ENCODE measurements around the gene MED16. TPM values are rescaled to one million over a fixed set of nuclear protein-coding genes. Genes with fewer than 3 reads are reported as not detected.
A peak's percentile ranks its signal among the peaks of the same experiment; 100 is the strongest.
"Not testable (repeated sequence)": the region's sequence is repeated elsewhere in the genome, so short reads cannot be mapped to it uniquely, and the experiment has no call there.

Gene MED16
- polyA plus RNA-seq, 1 donor = 49.8 TPM

GRCh38 chr19:852136-853013 lies 40.6 kb downstream of the MED16 start, which contains the start of gene ELANE:
Gene ELANE, plus strand, starts transcription at chr19:852303. Its CDS starts 26 bp downstream, at chr19:852329.
- no peak for DNase-seq

GRCh38 chr19:850979-851335 lies 42.0 kb downstream of the MED16 start:
- DNase-seq = no peak

GRCh38 chr19:850221-850978 lies 42.6 kb downstream of the MED16 start:
- peak; percentile 83 for DNase-seq

GRCh38 chr19:849195-849594 lies 43.8 kb downstream of the MED16 start:
- DNase-seq = not testable (repeated sequence)

- no peak for DNase-seq
These were observed 44.5 kb downstream of the MED16 start for GRCh38 chr19:848386-848921.

DNA sequence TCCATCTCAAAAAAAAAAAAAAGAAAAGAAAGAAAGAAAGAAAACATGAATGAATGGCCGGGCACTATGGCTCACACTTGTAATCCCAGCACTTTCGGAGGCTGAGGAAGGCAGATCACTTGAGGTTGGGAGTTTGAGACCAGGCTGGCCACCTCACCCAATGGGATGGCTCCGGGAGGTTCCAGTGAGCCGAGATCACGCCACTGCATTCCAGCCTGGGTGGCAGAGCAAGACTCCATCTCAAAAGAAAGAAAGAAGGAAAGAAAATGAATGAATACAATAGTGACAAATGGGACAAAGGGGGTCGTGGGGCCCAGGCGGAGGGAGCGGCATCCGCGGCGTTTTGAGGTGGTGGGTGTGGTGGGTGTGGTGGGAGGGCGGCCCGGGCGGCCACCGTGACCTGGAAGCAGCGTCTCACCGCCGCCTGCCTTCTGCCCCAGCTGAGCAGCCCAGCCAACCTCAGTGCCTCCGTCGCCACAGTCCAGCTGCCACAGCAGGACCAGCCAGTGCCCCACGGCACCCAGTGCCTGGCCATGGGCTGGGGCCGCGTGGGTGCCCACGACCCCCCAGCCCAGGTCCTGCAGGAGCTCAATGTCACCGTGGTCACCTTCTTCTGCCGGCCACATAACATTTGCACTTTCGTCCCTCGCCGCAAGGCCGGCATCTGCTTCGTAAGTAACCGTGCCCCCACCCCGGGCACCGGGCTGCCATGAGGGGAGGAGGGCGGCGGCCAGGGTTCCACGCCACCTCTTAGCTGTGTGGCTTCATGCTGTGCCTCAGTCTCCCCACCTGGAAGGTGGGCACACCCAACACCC lies 47.1 kb downstream of the MED16 start:
- no peak for DNase-seq

DNA sequence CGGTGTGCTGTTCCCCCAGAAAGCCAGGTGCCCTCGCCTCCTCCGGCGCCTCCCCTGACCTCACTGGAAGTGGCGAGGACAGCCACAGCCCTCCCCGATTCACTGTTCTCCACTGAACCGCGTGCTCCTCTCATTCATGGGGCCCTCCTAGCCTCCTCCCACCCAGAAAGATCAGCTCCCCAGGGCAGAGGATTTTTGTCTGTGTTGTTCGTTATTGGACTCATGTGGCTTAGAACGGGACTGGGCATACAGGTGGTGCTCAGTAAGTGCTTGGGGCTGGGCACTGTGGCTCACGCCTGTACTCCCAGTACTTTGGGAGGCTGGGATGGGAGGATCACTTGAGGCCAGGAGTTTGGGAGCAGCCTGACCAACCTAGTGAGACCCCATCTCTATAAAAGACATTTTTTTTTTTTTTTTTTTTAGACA lies 48.4 kb downstream of the MED16 start:
- DNase-seq = no peak

DNA sequence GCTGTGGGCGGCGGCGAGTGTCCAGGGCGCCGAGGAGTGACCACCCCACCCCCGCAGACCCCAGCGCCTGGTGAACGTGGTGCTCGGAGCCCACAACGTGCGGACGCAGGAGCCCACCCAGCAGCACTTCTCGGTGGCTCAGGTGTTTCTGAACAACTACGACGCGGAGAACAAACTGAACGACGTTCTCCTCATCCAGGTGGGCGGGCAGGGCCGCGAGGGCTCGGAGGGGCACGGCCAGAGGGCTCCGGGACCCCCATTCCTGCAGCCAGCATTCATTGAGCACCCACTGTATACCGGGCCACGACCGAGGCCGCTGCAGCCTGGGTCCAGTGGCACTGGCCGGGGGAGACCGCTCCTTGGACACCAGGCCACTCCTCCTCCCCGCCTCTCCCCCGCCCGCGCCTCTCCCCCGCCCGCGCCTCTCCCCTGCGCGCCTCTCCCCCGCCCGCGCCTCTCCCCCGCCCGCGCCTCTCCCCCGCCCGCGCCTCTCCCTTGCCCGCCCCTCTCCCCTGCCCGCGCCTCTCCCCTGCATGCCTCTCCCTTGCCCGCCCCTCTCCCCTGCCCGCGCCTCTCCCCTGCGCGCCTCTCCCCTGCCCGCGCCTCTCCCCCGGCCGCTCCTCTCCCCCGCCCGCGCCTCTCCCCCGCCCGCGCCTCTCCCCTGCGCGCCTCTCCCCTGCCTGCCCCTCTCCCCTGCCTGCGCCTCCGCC lies 49.0 kb downstream of the MED16 start:
- DNase-seq = no peak

GRCh38 chr19:843180-843835 lies 49.7 kb downstream of the MED16 start:
- DNase-seq = no peak

DNA sequence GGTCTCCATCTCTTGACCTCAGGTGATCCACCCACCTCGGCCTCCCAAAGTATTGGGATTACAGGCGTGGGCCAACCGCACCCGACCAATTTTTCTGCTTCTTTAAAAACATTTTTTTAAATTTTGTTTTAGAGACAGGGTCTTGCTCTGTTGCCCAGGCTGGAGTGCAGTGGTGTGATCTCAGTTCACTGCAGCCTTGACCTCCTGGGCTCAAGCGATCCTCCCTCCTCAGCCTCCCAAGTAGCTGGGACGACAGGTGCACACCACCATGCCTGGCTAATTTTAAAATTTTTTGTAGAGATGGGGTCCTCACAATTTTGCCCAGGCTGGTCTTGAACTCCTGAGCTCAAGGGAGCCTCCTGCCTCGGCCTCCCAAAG lies 50.2 kb downstream of the MED16 start:
- not testable (repeated sequence) for DNase-seq

DNA sequence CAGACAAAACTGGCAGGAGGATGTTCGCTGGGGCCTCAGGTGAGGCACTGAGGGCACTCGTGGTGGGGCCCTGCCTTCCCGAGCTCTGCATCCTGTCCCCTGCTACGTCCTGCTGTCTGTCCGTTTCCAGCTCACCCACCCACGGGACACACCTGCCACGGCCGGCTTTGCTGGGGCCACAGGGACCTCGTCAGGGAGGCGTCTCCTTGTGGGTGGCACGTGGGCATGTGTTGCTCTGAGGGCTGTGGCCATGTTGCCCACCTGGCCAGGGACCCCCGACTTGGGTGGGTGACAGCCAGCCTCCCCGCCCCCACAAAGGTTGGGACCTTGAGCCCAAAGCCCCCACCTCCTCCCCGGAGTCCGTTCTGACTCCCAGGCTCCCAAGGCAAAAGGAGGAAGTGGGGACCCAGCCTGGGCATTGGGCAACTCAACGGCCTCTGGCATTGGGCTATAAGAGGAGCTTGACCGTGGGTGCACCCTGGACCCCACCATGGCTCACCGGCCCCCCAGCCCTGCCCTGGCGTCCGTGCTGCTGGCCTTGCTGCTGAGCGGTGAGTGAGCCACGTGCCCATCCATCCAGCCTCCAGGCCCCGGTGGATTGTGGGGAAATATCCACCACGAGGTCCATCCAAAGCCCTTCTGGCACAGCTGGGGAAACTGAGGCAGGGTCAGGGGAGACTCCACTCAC lies 52.3 kb downstream of the MED16 start, which contains the start of gene PRTN3:
Gene PRTN3, plus strand, starts transcription at position 481 of the 688 bp plus-strand sequence. Its CDS starts 10 bp downstream, at position 491.
- DNase-seq = no peak

- DNase-seq = no peak
These were observed 57.7 kb downstream of the MED16 start for GRCh38 chr19:835210-835810.

- DNase-seq = no peak
These were observed 58.8 kb downstream of the MED16 start for GRCh38 chr19:834216-834615.

- no peak for DNase-seq
These were observed 61.3 kb downstream of the MED16 start for GRCh38 chr19:831407-832369.

DNA sequence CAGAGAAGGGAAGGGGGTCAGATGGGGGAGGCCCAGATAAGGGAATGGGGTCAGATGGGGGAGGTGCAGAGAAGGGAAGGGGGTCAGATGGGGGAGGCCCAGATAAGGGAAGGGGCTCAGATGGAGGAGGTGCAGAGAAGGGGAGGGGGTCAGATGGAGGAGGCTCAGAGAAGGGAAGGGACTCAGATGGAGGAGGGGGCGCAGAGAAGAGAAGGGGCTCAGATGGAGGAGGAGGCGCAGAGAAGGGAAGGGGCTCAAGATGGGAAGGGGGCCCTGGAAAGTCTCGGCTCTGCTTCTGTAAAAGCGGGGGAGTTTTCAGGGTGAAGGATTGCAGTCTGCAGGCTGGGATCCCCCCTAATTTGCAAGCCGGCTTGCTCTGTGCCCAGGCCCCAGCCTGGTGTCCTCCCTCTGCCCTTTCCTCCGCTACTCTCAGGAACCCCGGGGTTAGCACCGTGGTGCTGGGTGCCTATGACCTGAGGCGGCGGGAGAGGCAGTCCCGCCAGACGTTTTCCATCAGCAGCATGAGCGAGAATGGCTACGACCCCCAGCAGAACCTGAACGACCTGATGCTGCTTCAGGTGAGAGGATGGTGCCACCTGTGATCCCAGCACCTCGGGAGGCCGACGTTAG lies 63.7 kb downstream of the MED16 start:
- DNase-seq = no peak

GRCh38 chr19:827710-828321 lies 65.2 kb downstream of the MED16 start, which contains the start of gene AZU1:
Gene AZU1, plus strand, starts transcription at chr19:827837. Its CDS starts 10 bp downstream, at chr19:827847.
- no peak for DNase-seq

DNA sequence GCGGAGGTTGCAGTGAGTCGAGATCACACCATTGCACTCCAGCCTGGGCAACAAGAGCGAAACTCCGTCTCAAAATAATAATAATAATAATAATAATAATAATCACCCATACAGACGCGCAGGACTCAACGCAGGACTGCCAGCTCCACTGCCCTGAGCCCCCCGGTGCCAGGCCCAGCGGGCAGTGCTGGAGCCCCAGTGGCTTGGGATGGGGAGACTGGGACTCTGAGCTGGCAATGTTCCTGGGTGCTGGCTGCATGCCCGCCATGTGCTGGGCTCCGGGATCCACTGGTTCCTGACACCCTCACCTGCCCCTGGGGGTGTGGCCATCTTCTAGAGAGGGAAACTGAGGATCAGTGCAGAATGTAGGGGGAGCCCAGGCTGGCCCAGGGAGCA lies 65.7 kb downstream of the MED16 start:
- no peak for DNase-seq
